HUES6 (cell line): ENCODE measurements around the gene STK33.

ENCODE experiments used
- H3K27ac ChIP-seq: 2 replicates; pipeline ENCODE4 v1.7.0; 2013; ENCODE audit warnings: low read depth, mild to moderate bottlenecking, low read length, inconsistent platforms
- H3K27me3 ChIP-seq: 2 replicates; pipeline ENCODE4 v1.6.1; 2013; ENCODE audit warnings: low read length; ENCODE audit not compliant: control insufficient read depth, insufficient read depth
- H3K36me3 ChIP-seq: 2 replicates; pipeline ENCODE4 v1.6.1; 2013; ENCODE audit warnings: low read length; ENCODE audit not compliant: control insufficient read depth, insufficient read depth
- H3K4me1 ChIP-seq: 2 replicates; pipeline ENCODE4 v1.6.1; 2013; ENCODE audit warnings: low read length; ENCODE audit not compliant: control insufficient read depth, insufficient read depth
- H3K4me3 ChIP-seq: 2 replicates; pipeline ENCODE4 v1.5.1; 2013; ENCODE audit warnings: low read depth, low read length
- H3K9ac ChIP-seq: one replicate; pipeline ENCODE4 v1.6.1; 2013; ENCODE audit warnings: mild to moderate bottlenecking, low read length
- H3K9me3 ChIP-seq: 2 replicates; pipeline ENCODE4 v1.6.1; 2013; ENCODE audit warnings: low read depth, low read length; ENCODE audit not compliant: control insufficient read depth, insufficient read depth

Gene STK33

GRCh38 chr11:8541448-8541847 lies 52.6 kb downstream of the STK33 start:
- no peak overlapping the region for H3K9ac ChIP-seq
- no peaks in the 10 kb centered on the region for H3K36me3 ChIP-seq
- no peaks in the 10 kb centered on the region for H3K4me1 ChIP-seq
- no peak overlapping the region for H3K27ac ChIP-seq
- H3K27me3 ChIP-seq, result no peaks in the 10 kb centered on the region
- H3K9me3 ChIP-seq, result no peaks in the 10 kb centered on the region
- H3K4me3 ChIP-seq, result no peak overlapping the region

DNA sequence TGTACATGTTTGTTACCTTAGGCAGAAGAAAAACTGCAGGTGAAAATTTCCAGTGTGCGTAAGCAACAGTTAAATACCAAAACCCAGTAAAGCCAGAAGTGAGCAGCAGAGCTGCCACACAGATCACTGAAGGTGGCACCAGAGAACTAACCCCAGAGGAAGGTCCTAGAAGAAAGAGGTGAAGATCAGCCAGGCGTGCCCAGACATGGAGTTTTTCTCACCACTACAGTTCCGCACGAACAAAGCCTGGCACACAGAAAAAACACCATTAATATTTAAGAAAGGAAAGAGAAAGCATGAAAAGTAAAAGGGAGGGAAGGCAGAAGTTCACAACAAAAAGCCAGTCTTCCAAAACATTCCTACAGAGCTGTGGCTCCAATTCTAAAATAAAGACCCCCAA lies 60.7 kb downstream of the STK33 start:
- H3K9ac ChIP-seq, result no peak overlapping the region
- H3K9me3 ChIP-seq, result no peaks in the 10 kb centered on the region

DNA sequence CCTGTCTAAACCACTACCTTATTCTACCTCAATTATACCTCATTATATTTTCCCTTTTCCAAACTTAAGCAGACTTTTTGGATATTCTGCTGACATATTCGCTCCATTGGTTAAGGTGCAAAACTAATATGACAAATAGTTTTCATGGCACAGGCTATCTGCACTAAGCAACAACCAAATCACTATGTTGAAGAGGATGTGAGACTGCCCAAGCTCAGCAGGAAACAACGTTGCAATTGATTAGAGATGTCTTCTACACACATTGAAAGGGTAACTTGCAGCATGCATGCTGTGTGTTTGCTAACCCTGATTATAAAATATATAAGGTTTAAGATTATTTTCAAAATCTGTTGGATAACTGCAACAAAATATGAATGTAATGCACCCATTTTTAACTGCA lies 61.6 kb downstream of the STK33 start:
- Histone ChIP-seq H3K4me3 (no peak overlapping the region), H3K9me3 (no peaks in the 10 kb centered on the region), H3K36me3 (no peaks in the 10 kb centered on the region), H3K27me3 (no peaks in the 10 kb centered on the region), H3K27ac (no peak overlapping the region), H3K9ac (no peak overlapping the region), H3K4me1 (peaks cover 7% of the 10 kb centered on the region)

More for the DNA sequence above, 60.7 kb downstream of the STK33 start:
- Histone ChIP-seq H3K36me3 (no peaks in the 10 kb centered on the region), H3K27me3 (no peaks in the 10 kb centered on the region), H3K4me1 (peaks cover 1% of the 10 kb centered on the region), H3K27ac (no peak overlapping the region), H3K4me3 (no peak overlapping the region)

- Histone ChIP-seq H3K9ac (no peak overlapping the region), H3K27me3 (no peaks in the 10 kb centered on the region), H3K27ac (no peak overlapping the region), H3K9me3 (no peaks in the 10 kb centered on the region), H3K4me3 (no peak overlapping the region), H3K36me3 (no peaks in the 10 kb centered on the region), H3K4me1 (peaks cover 7% of the 10 kb centered on the region)
Observed at GRCh38 chr11:8531982-8532381, 62.0 kb downstream of the STK33 start.

- H3K36me3 ChIP-seq, result no peaks in the 10 kb centered on the region
- no peaks in the 10 kb centered on the region for H3K27me3 ChIP-seq
- peaks cover 7% of the 10 kb centered on the region for H3K4me1 ChIP-seq
- H3K4me3 ChIP-seq, result no peak overlapping the region
- no peak overlapping the region for H3K9ac ChIP-seq
- no peaks in the 10 kb centered on the region for H3K9me3 ChIP-seq
- H3K27ac ChIP-seq, result no peak overlapping the region
Observed at GRCh38 chr11:8531312-8531711, 62.7 kb downstream of the STK33 start.

DNA sequence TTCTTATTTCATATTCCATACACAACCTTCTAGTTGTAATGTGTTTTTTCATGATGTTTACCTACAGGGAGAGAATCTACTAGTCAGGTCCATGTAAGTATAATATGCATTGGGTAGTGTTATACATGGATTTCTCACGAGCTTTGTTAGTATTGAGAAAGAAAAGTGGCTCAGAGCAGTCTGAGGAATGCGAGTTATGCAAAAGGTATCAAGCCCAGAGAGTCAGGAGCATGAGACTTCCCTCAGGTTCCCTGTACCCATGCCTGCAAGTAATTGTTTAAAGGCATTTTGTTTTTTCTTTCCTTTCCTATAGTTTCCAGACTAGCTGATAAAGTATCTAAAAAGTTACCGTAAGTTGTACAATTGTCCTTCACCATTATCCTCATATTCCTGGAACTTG lies 66.1 kb downstream of the STK33 start:
- H3K9ac ChIP-seq, result no peak overlapping the region
- peaks cover 7% of the 10 kb centered on the region for H3K4me1 ChIP-seq
- no peak overlapping the region for H3K4me3 ChIP-seq
- no peaks in the 10 kb centered on the region for H3K36me3 ChIP-seq
- no peak overlapping the region for H3K27ac ChIP-seq
- 0 out of 2 replicates have a peak, but pooled peaks cover under 1% of the 10 kb centered on the region for H3K9me3 ChIP-seq
- H3K27me3 ChIP-seq, result no peaks in the 10 kb centered on the region

DNA sequence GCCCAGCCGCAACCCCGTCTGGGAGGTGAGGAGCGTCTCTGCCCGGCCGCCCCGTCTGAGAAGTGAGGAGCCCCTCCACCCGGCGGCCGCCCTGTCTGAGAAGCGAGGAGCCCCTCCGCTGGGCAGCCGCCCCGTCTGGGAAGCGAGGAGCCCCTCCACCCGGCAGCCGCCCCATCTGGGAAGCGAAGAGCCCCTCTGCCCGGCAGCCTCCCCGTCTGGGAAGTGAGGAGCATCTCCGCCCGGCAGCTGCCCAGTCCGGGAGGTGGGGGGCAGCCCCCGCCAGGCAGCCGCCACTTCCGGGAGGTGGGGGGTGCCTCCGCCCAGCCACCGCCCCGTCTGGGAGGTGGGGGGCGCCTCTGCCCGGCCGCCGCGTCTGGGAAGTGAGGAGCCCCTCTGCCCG lies 70.6 kb downstream of the STK33 start:
- Histone ChIP-seq H3K9ac (no peak overlapping the region), H3K27me3 (no peaks in the 10 kb centered on the region), H3K36me3 (no peaks in the 10 kb centered on the region), H3K4me1 (peaks cover 7% of the 10 kb centered on the region), H3K27ac (no peak overlapping the region), H3K9me3 (peaks cover 12% of the 10 kb centered on the region), H3K4me3 (no peak overlapping the region)

- Histone ChIP-seq H3K27me3 (no peaks in the 10 kb centered on the region), H3K9me3 (peaks cover 22% of the 10 kb centered on the region), H3K36me3 (no peaks in the 10 kb centered on the region), H3K4me1 (no peaks in the 10 kb centered on the region), H3K9ac (no peak overlapping the region), H3K27ac (no peak overlapping the region), H3K4me3 (no peak overlapping the region)
Observed at GRCh38 chr11:8512547-8512946, 81.5 kb downstream of the STK33 start.

GRCh38 chr11:8503910-8504364 lies 90.1 kb downstream of the STK33 start:
- H3K9me3 ChIP-seq, result no peaks in the 10 kb centered on the region
- H3K4me3 ChIP-seq, result no peak overlapping the region
- no peak overlapping the region for H3K27ac ChIP-seq
- H3K9ac ChIP-seq, result no peak overlapping the region
- no peaks in the 10 kb centered on the region for H3K4me1 ChIP-seq
- no peaks in the 10 kb centered on the region for H3K36me3 ChIP-seq
- H3K27me3 ChIP-seq, result no peaks in the 10 kb centered on the region

DNA sequence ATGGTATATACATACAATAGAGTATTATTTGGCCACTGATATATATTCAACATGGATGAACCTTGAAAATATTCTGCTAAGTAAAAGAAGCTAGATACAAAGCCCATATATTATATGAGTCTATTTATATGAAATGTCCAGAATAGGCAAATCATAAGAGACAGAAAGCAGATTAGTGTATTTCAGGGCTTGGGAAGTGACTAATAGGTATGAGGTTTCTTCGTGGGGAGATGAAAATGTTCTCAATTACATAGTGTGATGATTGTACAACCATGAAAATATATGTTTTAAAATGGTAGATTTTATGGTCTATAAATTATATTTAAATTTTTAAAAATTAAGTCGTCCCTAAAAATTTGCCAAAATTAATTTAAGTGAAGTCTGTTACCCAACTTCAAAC lies 92.2 kb downstream of the STK33 start:
- H3K36me3 ChIP-seq, result no peaks in the 10 kb centered on the region
- no peak overlapping the region for H3K9ac ChIP-seq
- no peaks in the 10 kb centered on the region for H3K27me3 ChIP-seq
- H3K27ac ChIP-seq, result no peak overlapping the region
- no peak overlapping the region for H3K4me3 ChIP-seq
- 0 out of 2 replicates have a peak, but pooled peaks cover 10% of the 10 kb centered on the region for H3K9me3 ChIP-seq
- H3K4me1 ChIP-seq, result no peaks in the 10 kb centered on the region

GRCh38 chr11:8488395-8488794 lies 105.6 kb downstream of the STK33 start:
- no peak overlapping the region for H3K9ac ChIP-seq
- no peaks in the 10 kb centered on the region for H3K4me1 ChIP-seq
- no peak overlapping the region for H3K27ac ChIP-seq
- H3K36me3 ChIP-seq, result no peaks in the 10 kb centered on the region
- no peak overlapping the region for H3K4me3 ChIP-seq
- peaks cover 19% of the 10 kb centered on the region for H3K9me3 ChIP-seq
- H3K27me3 ChIP-seq, result no peaks in the 10 kb centered on the region

- peaks cover 19% of the 10 kb centered on the region for H3K9me3 ChIP-seq
- H3K27ac ChIP-seq, result no peak overlapping the region
- H3K36me3 ChIP-seq, result no peaks in the 10 kb centered on the region
- H3K9ac ChIP-seq, result no peak overlapping the region
- no peaks in the 10 kb centered on the region for H3K27me3 ChIP-seq
- H3K4me1 ChIP-seq, result no peaks in the 10 kb centered on the region
- no peak overlapping the region for H3K4me3 ChIP-seq
Observed at GRCh38 chr11:8487261-8487660, 106.8 kb downstream of the STK33 start.
